Measurements from ENCODE around the gene CTNNBIP1. TPM values are rescaled to one million over a fixed set of nuclear protein-coding genes. Genes with fewer than 3 reads are reported as not detected.
"Not testable (repeated sequence)": the region's sequence is repeated elsewhere in the genome, so short reads cannot be mapped to it uniquely, and the experiment has no call there.

Gene CTNNBIP1
- total RNA-seq, 4 donors from 2014 or later: 17.0 to 27.2 (median 23.4) TPM

GRCh38 chr1:9920606-9921005 is 10.5 kb upstream of the CTNNBIP1 start:
- intact Hi-C loops (cut with DNase I): no loop called here
- WGBS: 99% methylated on average over 5 of the region's 5 CpGs

GRCh38 chr1:9917901-9918300 is 7.8 kb upstream of the CTNNBIP1 start:
- Histone ChIP-seq H3K27me3 (no peaks in the 10 kb centered on the region), H3K9me3 (no peaks in the 10 kb centered on the region), H3K4me3 (no peak overlapping the region), H3K4me1 (peaks cover 0 to 5% (median 0%) of the 10 kb centered on the region in 4 donors), H3K27ac (replicated peaks in 1 of 4) (no peak overlapping the region), H3K36me3 (no peaks in the 10 kb centered on the region)
- WGBS: 94% methylated on average over 1 of the region's 1 CpG
- TF ChIP-seq EP300 (IDR thresholded peaks at IDR 0.05) (no peak), POLR2AphosphoS5 (IDR thresholded peaks at IDR 0.05) (no peak), CTCF (IDR thresholded peaks at IDR 0.05) (no peak), POLR2A (IDR thresholded peaks at IDR 0.05; ENCODE audit: low read depth) (no peak)
- intact Hi-C loops (cut with DNase I): no loop called here
- no peak for DNase-seq (ENCODE audit: extremely low spot score)

More at GRCh38 chr1:9920606-9921005, 10.5 kb upstream of the CTNNBIP1 start:
- no peak overlapping the region for H3K27ac ChIP-seq (replicated peaks in 1 of 4)
- DNase-seq (ENCODE audit: extremely low spot score): no peak
- H3K4me1 ChIP-seq: peaks cover 0 to 8% (median 0%) of the 10 kb centered on the region in 4 donors
- TF ChIP-seq POLR2AphosphoS5 (IDR thresholded peaks at IDR 0.05) (no peak), POLR2A (IDR thresholded peaks at IDR 0.05; ENCODE audit: low read depth) (no peak)
- H3K4me3 ChIP-seq: no peak overlapping the region
- no peaks in the 10 kb centered on the region for H3K27me3 ChIP-seq
- no peaks in the 10 kb centered on the region for H3K9me3 ChIP-seq
- no peaks in the 10 kb centered on the region for H3K36me3 ChIP-seq

DNA sequence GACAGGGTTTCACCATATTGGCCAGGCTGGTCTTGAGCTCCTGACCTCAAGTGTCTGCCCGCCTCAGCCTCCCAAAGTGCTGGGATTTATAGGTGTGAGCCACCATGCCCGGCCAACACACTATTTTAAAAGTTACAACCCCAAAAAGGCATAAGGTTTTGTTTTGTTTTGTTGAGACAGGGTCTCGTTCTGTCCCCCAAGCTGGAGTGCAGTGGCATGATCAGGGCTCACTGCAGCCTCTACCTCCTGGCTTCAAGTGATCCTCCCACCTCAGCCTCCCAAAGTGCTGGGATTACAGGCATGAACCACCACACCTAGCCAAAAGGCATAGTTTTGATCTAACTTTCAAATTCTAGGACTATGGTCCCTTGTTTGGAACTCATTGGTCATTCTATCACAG is 7.4 kb upstream of the CTNNBIP1 start:
- H3K9me3 ChIP-seq; H3K27me3 ChIP-seq; H3K36me3 ChIP-seq; DNase-seq (ENCODE audit: extremely low spot score); H3K4me1 ChIP-seq; intact Hi-C loops (cut with DNase I); H3K27ac ChIP-seq (replicated peaks in 1 of 4); H3K4me3 ChIP-seq: not testable (repeated sequence)
- WGBS: 100% methylated on average over 3 of the region's 3 CpGs

- Histone ChIP-seq H3K9me3 (no peaks in the 10 kb centered on the region), H3K27me3 (no peaks in the 10 kb centered on the region), H3K36me3 (no peaks in the 10 kb centered on the region), H3K4me3 (no peak overlapping the region), H3K27ac (replicated peaks in 1 of 4) (no peak overlapping the region), H3K4me1 (peaks cover 3 to 5% (median 4%) of the 10 kb centered on the region in 4 donors)
- no peak for TF ChIP-seq POLR2A (IDR thresholded peaks at IDR 0.05; ENCODE audit: low read depth)
- no peak for TF ChIP-seq EP300 (IDR thresholded peaks at IDR 0.05)
- no peak for TF ChIP-seq POLR2AphosphoS5 (IDR thresholded peaks at IDR 0.05)
- TF ChIP-seq CTCF (IDR thresholded peaks at IDR 0.05): no peak
- intact Hi-C loops (cut with DNase I): no loop called here
- 96% methylated on average over 2 of the region's 2 CpGs for WGBS
- DNase-seq (ENCODE audit: extremely low spot score): no peak
Observed at GRCh38 chr1:9916452-9916851, 6.4 kb upstream of the CTNNBIP1 start.

DNA sequence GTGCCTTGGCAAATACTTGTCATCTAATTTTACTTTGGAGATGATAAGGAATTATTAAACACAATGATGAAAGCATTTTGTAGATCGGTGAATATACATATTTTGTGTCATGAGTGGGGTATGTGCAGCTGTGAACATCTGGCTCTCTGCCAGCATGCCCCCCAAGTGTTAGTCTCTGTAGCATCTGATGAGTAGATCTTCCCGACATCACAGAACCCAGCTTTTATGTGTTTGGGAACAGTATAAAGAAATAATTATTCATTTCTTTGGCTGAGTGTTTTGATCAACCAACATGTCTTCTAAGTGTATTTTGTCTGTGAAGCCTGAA is 4.5 kb upstream of the CTNNBIP1 start:
- intact Hi-C loops (cut with DNase I): no loop called here

More for the DNA sequence above, 4.5 kb upstream of the CTNNBIP1 start:
- Histone ChIP-seq H3K4me1 (peaks cover 9 to 12% (median 10%) of the 10 kb centered on the region in 4 donors), H3K27me3 (no peaks in the 10 kb centered on the region), H3K9me3 (no peaks in the 10 kb centered on the region), H3K27ac (replicated peaks in 1 of 4) (no peak overlapping the region), H3K4me3 (no peak overlapping the region), H3K36me3 (no peaks in the 10 kb centered on the region)
- TF ChIP-seq CTCF (IDR thresholded peaks at IDR 0.05): no peak
- 53% methylated on average over 2 of the region's 2 CpGs for WGBS
- no peak for DNase-seq (ENCODE audit: extremely low spot score)

All from esophagus muscularis mucosa (tissue), 4 donors.